K562 (cell line): ENCODE data around the gene RHOBTB3. TPM values are rescaled to one million over a fixed set of nuclear protein-coding genes. Genes with fewer than 3 reads are reported as not detected.

ENCODE experiments used
- ATAC-seq: fragments of 200-7000 bp; cut with Tn5 transposase; 3 replicates; pipeline ENCODE4 v1.9.1; 2020; ENCODE audit warnings: moderate library complexity
- BruUV-seq: library from RNA; stranded (reverse); fragments of 400-500 nt; replicated peaks from 2 replicates; lab custom pipeline; 2021; lab: Mats Ljungman, UMichigan
- CTCF ChIA-PET: fragments of 300-600 bp; formaldehyde crosslinking; extraction: SDS; loops from one replicate; lab custom pipeline; 2021; ENCODE audit warnings: low intra/inter-chr PET ratio; lab: Yijun Ruan, JAX
- POLR2A ChIA-PET: fragments of 300-600, 350-650 bp; sonication (Branson Sonifier 250); formaldehyde crosslinking; extraction: SDS; loops from one replicate; lab custom pipeline; 2021; ENCODE audit warnings: antibody characterized with exemption, inconsistent platforms; lab: Yijun Ruan, JAX
- DNase-seq, 4 experiments: peaks; one replicate each; pipeline versions ENCODE4 v3.0.0 to v3.0.0-alpha.2; 2011 to 2018; ENCODE audit warnings: low spot score in 3 of 4, mixed read lengths in 3 of 4; ENCODE audit errors: extremely low read depth in 1 of 4
- FAIRE-seq: peaks from 2 replicates; lab custom pipeline; 2011; peaks lifted over from hg19 to GRCh38; lab: Jason Lieb, UNC
- H2AFZ ChIP-seq: 2 replicates; pipeline ENCODE4 v1.6.0; 2011; ENCODE audit warnings: low read depth, low read length, control low read depth, inconsistent platforms
- H3K27ac ChIP-seq: fragments of 200-600 bp; 3 replicates; pipeline ENCODE4 v1.8.0; 2011; ENCODE audit warnings: low read depth, mild to moderate bottlenecking, control low read depth, inconsistent platforms, low read length, moderate library complexity, mixed read lengths; ENCODE audit errors: extremely low read depth
- H3K27me3 ChIP-seq, 2 experiments: fragments of 300-600 bp in 1 of 2; 2 replicates in 1 of 2; 3 replicates in 1 of 2; pipeline versions ENCODE4 v1.6.0 to v1.8.0; 2011; ENCODE audit warnings: inconsistent platforms in 2 of 2, low read length in 2 of 2, mild to moderate bottlenecking in 1 of 2, mixed read lengths in 1 of 2, moderate library complexity in 1 of 2; ENCODE audit not compliant: control insufficient read depth in 2 of 2, insufficient read depth in 2 of 2
- H3K36me3 ChIP-seq: fragments of 300-600 bp; 3 replicates; pipeline ENCODE4 v1.8.0; 2011; ENCODE audit warnings: mild to moderate bottlenecking, low read length, inconsistent platforms; ENCODE audit not compliant: control insufficient read depth, insufficient read depth
- H3K4me1 ChIP-seq, 2 experiments: fragments of 200-600 bp in 1 of 2; replicated peaks in 1 of 2; 2 replicates in 1 of 2; 3 replicates in 1 of 2; pipeline versions ENCODE4 v1.5.1 to v1.8.0; 2011; ENCODE audit warnings: inconsistent platforms in 2 of 2, low read length in 2 of 2, mild to moderate bottlenecking in 1 of 2, mixed read lengths in 1 of 2, moderate library complexity in 1 of 2; ENCODE audit not compliant: control insufficient read depth in 2 of 2, insufficient read depth in 2 of 2
- H3K4me2 ChIP-seq: 2 replicates; pipeline ENCODE4 v1.6.1; 2011; ENCODE audit warnings: low read length, control low read depth, inconsistent platforms, mixed read lengths; ENCODE audit not compliant: insufficient read depth
- H3K4me3 ChIP-seq: fragments of 200-600 bp; sonication (generic), shearing (Covaris generic); 2 replicates; pipeline ENCODE4 v1.5.1; 2016; ENCODE audit warnings: control low read depth, inconsistent platforms
- H3K79me2 ChIP-seq: fragments of 200-600 bp; 3 replicates; pipeline ENCODE4 v1.8.0; 2011; ENCODE audit warnings: low read length, inconsistent platforms; ENCODE audit not compliant: control insufficient read depth, insufficient read depth
- H3K9ac ChIP-seq, 2 experiments: 2 replicates each; pipeline versions ENCODE4 v1.6.0 to v1.6.1; 2011; ENCODE audit warnings: low read depth in 2 of 2, low read length in 2 of 2, control low read depth in 1 of 2, inconsistent platforms in 1 of 2, mild to moderate bottlenecking in 1 of 2, mixed read lengths in 1 of 2; ENCODE audit not compliant: insufficient read depth in 1 of 2
- H3K9me1 ChIP-seq: one replicate; pipeline ENCODE4 v1.6.0; 2011; ENCODE audit warnings: inconsistent platforms, mild to moderate bottlenecking, low read length, moderate library complexity; ENCODE audit not compliant: control insufficient read depth, insufficient read depth
- H3K9me3 ChIP-seq: replicated peaks from 2 replicates; pipeline ENCODE4 v1.5.1; 2011; ENCODE audit warnings: low read depth, low read length, inconsistent platforms; ENCODE audit not compliant: control insufficient read depth, insufficient read depth
- H4K20me1 ChIP-seq: replicated peaks from 2 replicates; pipeline ENCODE4 v1.6.1; 2011; ENCODE audit warnings: low read length, inconsistent platforms, mixed read lengths; ENCODE audit not compliant: control insufficient read depth, insufficient read depth
- CHD2 ChIP-seq: IDR thresholded peaks from 2 replicates; pipeline ENCODE4 v1.6.1; 2011; ENCODE audit warnings: low read depth, low read length
- CSDE1 ChIP-seq, 2 experiments: fragments of 450-650 bp; IDR thresholded peaks; 2 replicates each; pipeline ENCODE4 v1.6.1; 2016; ENCODE audit warnings: mild to moderate bottlenecking in 1 of 2
- CTBP1 ChIP-seq: fragments of 450-650 bp; IDR thresholded peaks from 2 replicates; pipeline ENCODE4 v1.6.1; 2016; ENCODE audit warnings: borderline replicate concordance
- CTCFL ChIP-seq: IDR thresholded peaks from 2 replicates; pipeline ENCODE4 v1.6.1; 2011; ENCODE audit warnings: borderline replicate concordance, low read depth, mild to moderate bottlenecking, moderate library complexity, low read length; ENCODE audit not compliant: insufficient read depth, poor library complexity, severe bottlenecking
- HSF4 ChIP-seq: fragments of 250-450 bp; sonication (Bioruptor Pico); IDR thresholded peaks from 2 replicates; pipeline ENCODE4 v2.1.2; 2022; ENCODE audit warnings: mild to moderate bottlenecking, moderate library complexity, borderline replicate concordance
- ID3 ChIP-seq, 2 experiments: fragments of 250-450 bp in 1 of 2; fragments of 450-650 bp in 1 of 2; sonication (Bioruptor Pico) in 1 of 2; IDR thresholded peaks; 2 replicates each; pipeline versions ENCODE4 v1.6.1 to v1.8.0; 2016 to 2021; ENCODE audit warnings: mild to moderate bottlenecking in 2 of 2, moderate library complexity in 2 of 2, missing compliant biosample characterization in 1 of 2, missing genetic modification characterization in 1 of 2
- IRF1 ChIP-seq: sonication (generic); formaldehyde crosslinking; IDR thresholded peaks from 2 replicates; pipeline ENCODE4 v1.8.0; 2022; ENCODE audit warnings: missing genetic modification reagents, mild to moderate bottlenecking, borderline replicate concordance
- JUND ChIP-seq, 2 experiments: IDR thresholded peaks; 2 replicates in 1 of 2; 3 replicates in 1 of 2; pipeline ENCODE4 v1.6.1; 2011; ENCODE audit warnings: borderline replicate concordance in 2 of 2, low read depth in 2 of 2, low read length in 2 of 2, improper control_type of control experiment in 1 of 2, missing biosample characterization in 1 of 2, missing genetic modification characterization in 1 of 2, missing genetic modification reagents in 1 of 2
- MYC ChIP-seq, 2 experiments: fragments of 250-450 bp in 1 of 2; sonication (Bioruptor Pico) in 1 of 2; IDR thresholded peaks; 2 replicates each; pipeline versions ENCODE4 v1.5.1 to v1.6.1; 2012 to 2021; ENCODE audit warnings: low read depth in 2 of 2, borderline replicate concordance in 1 of 2, improper control_type of control experiment in 1 of 2, low read length in 1 of 2, mild to moderate bottlenecking in 1 of 2, moderate library complexity in 1 of 2
- MYNN ChIP-seq, 2 experiments: sonication (generic); formaldehyde crosslinking in 1 of 2; IDR thresholded peaks; 2 replicates each; pipeline versions ENCODE4 v1.5.0 to v1.6.1; 2016 to 2020; ENCODE audit warnings: antibody characterized with exemption in 1 of 2, missing genetic modification reagents in 1 of 2
- NBN ChIP-seq: fragments of 450-650 bp; IDR thresholded peaks from 2 replicates; pipeline ENCODE4 v1.6.1; 2016; ENCODE audit warnings: low read depth, mild to moderate bottlenecking
- SIRT6 ChIP-seq: IDR thresholded peaks from one replicate; pipeline ENCODE4 v1.6.1; 2012; ENCODE audit warnings: low read depth, mild to moderate bottlenecking, control low read depth, inconsistent platforms, low read length, moderate library complexity
- TARDBP ChIP-seq: fragments of 450-650 bp; IDR thresholded peaks from 2 replicates; pipeline ENCODE4 v1.6.1; 2016
- ZNF561 ChIP-seq: fragments of 450-650 bp; formaldehyde crosslinking; conservative IDR thresholded peaks from 2 replicates; pipeline ENCODE4 v1.4.0; 2020; ENCODE audit warnings: mild to moderate bottlenecking, moderate library complexity
- ZNF780A ChIP-seq: fragments of 250-450 bp; sonication (Bioruptor Pico); IDR thresholded peaks from 2 replicates; pipeline ENCODE4 v1.5.0; 2021; ENCODE audit warnings: mild to moderate bottlenecking
- WGBS: fragments of 100-300 bp; shearing (Covaris generic); methylation state at CpG from one replicate; pipeline ENCODE4 v1.1.6; 2016; ENCODE audit warnings: low coverage, mixed read lengths; ENCODE audit not compliant: insufficient coverage; ENCODE audit errors: missing lambda C conversion rate; 5-methylcytosine and 5-hydroxymethylcytosine counted together
- in situ Hi-C: fragments of 300-500 bp; cut with MboI; formaldehyde crosslinking; loops from 4 replicates; pipeline ENCODE4 v1.15.0; 2018; ENCODE audit warnings: inconsistent platforms, mixed read lengths
- intact Hi-C: fragments of 100-400 bp; cut with micrococcal nuclease; formaldehyde crosslinking; loops from 2 replicates; pipeline ENCODE4 v1.14.2; 2022
- polyA plus RNA-seq, 8 experiments: library from polyadenylated mRNA; depleted of rRNA in 4 of 8; stranded (reverse) in 5 of 8; unstranded in 3 of 8; fragments of >200 nt; fragmentation: Nextera tagmentation in 2 of 8; fragmentation: Illumina TruSeq in 1 of 8; extraction: Ambion mirVana in 2 of 8; extraction: Trizol in 1 of 8; gene quantifications; 2 replicates each; pipeline versions ENCODE4 v1.2.1 to v1.2.3, GENCODE V29; 2011 to 2014; ENCODE audit warnings: inconsistent platforms in 1 of 8, missing spikeins in 1 of 8
- total RNA-seq, 7 experiments: library from RNA; depleted of rRNA in 6 of 7; stranded (reverse); fragments of >200 nt in 6 of 7; fragmentation: Illumina TruSeq in 2 of 7; extraction: Trizol in 2 of 7; gene quantifications; 2 replicates each; pipeline versions ENCODE4 v1.2.1 to v1.2.3, GENCODE V29; 2011 to 2021; ENCODE audit warnings: low replicate concordance in 1 of 7

Gene RHOBTB3
- total and polyA plus RNA-seq, 9 of the 15 experiments (the other 6 are each of a cell fraction or from before 2014, with no cell fraction given) = 39.7 to 143 (median 115) TPM

GRCh38 chr5:95697781-95698681, 33.1 kb upstream of the RHOBTB3 start:
- Histone ChIP-seq H3K4me2 (peak overlapping the region; percentile 73), H4K20me1 (no peaks in the 10 kb centered on the region)
- TF ChIP-seq MYC (IDR thresholded peaks at IDR 0.05; ENCODE audit: low read depth, low read length) = no peak
- TF ChIP-seq MYC (CRISPR knock-in tag; IDR thresholded peaks at IDR 0.05; ENCODE audit: borderline replicate concordance, low read depth) = no peak
- no peak for TF ChIP-seq IRF1
- no peak for TF ChIP-seq HSF4 (CRISPR knock-in tag)
- no peak for TF ChIP-seq CSDE1 (IDR thresholded peaks at IDR 0.05)
- TF ChIP-seq ZNF780A (CRISPR knock-in tag) = no peak
- TF ChIP-seq ID3 (CRISPR knock-in tag; IDR thresholded peaks at IDR 0.05) = no peak
- TF ChIP-seq ID3 (tag; IDR thresholded peaks at IDR 0.05) = no peak
- 0 out of 2 replicates have a peak, but pooled peaks have one; percentile 21 for TF ChIP-seq TARDBP
- peak; percentile 60; the same call in 1 of the 2 replicates for TF ChIP-seq CTBP1
- TF ChIP-seq JUND (IDR thresholded peaks at IDR 0.05; ENCODE audit: borderline replicate concordance, low read depth, low read length) = no peak
- TF ChIP-seq JUND (tag; IDR thresholded peaks at IDR 0.05; ENCODE audit: borderline replicate concordance, low read depth, low read length) = 0 out of 3 replicates have a peak, but pooled peaks have one; percentile 41
- TF ChIP-seq CTCFL = no peak
- TF ChIP-seq SIRT6 = no peak
- no peak for TF ChIP-seq CHD2
- TF ChIP-seq ZNF561 = no peak
- TF ChIP-seq NBN = no peak
- TF ChIP-seq MYNN (IDR thresholded peaks at IDR 0.05) = 0 out of 2 replicates have a peak, but pooled peaks have one; percentile 29
- TF ChIP-seq MYNN (CRISPR knock-in tag; IDR thresholded peaks at IDR 0.05) = no peak

More at GRCh38 chr5:95697781-95698681, 33.1 kb upstream of the RHOBTB3 start:
- Histone ChIP-seq H3K79me2 (no peaks in the 10 kb centered on the region), H3K9me3 (no peaks in the 10 kb centered on the region), H3K27ac (peak overlapping the region; percentile 41; the same call in 1 of the 3 replicates), H2AFZ (peak overlapping the region; percentile 98), H3K9me1 (no peaks in the 10 kb centered on the region), H3K36me3 (no peaks in the 10 kb centered on the region), H3K9ac (peak overlapping the region in 1 of 2 experiments; percentile 55; a peak in 3 of 4 replicates), H3K4me3 (no peak overlapping the region), H3K4me1 (peaks cover 3 to 20% of the 10 kb centered on the region in 2 experiments; a peak in 3 of 5 replicates), H3K27me3 (no peaks in the 10 kb centered on the region)
- DNase-seq (peak in 2 of 4 experiments; percentile 63 to 72), FAIRE-seq (peak; percentile 35), ATAC-seq (peak; percentile 87)
- ChIA-PET POLR2A (interaction anchor here (0.5 to 2.2 kb wide), 9 partner anchors 12 to 124 kb away, joined by 3 to 9 read pairs (median 4); partner anchors contain the start of gene RHOBTB3), CTCF (no interaction called here)
- 22% methylated on average over 7 of the region's 7 CpGs for WGBS
- intact Hi-C loops = no loop called here
- in situ Hi-C loops = no loop called here
- BruUV-seq = no TSS peak
